Keratinocyte (primary cell): ENCODE measurements around the gene DPF3.

ENCODE experiments used
- EZH2 ChIP-seq: IDR thresholded peaks from one replicate; pipeline ENCODE4 v1.6.1; 2012; ENCODE audit warnings: inconsistent platforms, mild to moderate bottlenecking, low read length, moderate library complexity
- TF ChIP-seq, protein P1 (sequence below), 3 experiments: IDR thresholded peaks in 1 of 3; conservative IDR thresholded peaks in 1 of 3; optimal IDR thresholded peaks in 1 of 3; 2 replicates in 2 of 3; 3 replicates in 1 of 3; pipeline versions ENCODE3 to v1.5.1; 2011; ENCODE audit warnings: low read length in 3 of 3, mild to moderate bottlenecking in 3 of 3, moderate library complexity in 2 of 3, control low read depth in 1 of 3, inconsistent platforms in 1 of 3; ENCODE audit not compliant: insufficient read depth in 2 of 3; ENCODE audit errors: extremely low read depth in 1 of 3

- TF ChIP-seq, protein P1, sequence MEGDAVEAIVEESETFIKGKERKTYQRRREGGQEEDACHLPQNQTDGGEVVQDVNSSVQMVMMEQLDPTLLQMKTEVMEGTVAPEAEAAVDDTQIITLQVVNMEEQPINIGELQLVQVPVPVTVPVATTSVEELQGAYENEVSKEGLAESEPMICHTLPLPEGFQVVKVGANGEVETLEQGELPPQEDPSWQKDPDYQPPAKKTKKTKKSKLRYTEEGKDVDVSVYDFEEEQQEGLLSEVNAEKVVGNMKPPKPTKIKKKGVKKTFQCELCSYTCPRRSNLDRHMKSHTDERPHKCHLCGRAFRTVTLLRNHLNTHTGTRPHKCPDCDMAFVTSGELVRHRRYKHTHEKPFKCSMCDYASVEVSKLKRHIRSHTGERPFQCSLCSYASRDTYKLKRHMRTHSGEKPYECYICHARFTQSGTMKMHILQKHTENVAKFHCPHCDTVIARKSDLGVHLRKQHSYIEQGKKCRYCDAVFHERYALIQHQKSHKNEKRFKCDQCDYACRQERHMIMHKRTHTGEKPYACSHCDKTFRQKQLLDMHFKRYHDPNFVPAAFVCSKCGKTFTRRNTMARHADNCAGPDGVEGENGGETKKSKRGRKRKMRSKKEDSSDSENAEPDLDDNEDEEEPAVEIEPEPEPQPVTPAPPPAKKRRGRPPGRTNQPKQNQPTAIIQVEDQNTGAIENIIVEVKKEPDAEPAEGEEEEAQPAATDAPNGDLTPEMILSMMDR (optimal IDR thresholded peaks at IDR 0.05 in 1 of 3, IDR thresholded peaks at IDR 0.05 in 1 of 3, conservative IDR thresholded peaks at IDR 0.05 in 1 of 3; ENCODE audit: extremely low read depth in 1 of 3, insufficient read depth in 2 of 3, low read length in 3 of 3): no peak
- TF ChIP-seq EZH2: no peak
Measured at GRCh38 chr14:72690324-72690723, 203.6 kb downstream of the DPF3 start.
